Measurements from ENCODE around the gene ADM. TPM values are rescaled to one million over a fixed set of nuclear protein-coding genes. Genes with fewer than 3 reads are reported as not detected.

The ADM gene
- total RNA-seq, 1 donor: 103 TPM

GRCh38 chr11:10355257-10355661 lies 50.4 kb downstream of the ADM start:
- no peak for TF ChIP-seq CTCF (IDR thresholded peaks at IDR 0.05; ENCODE audit: insufficient read depth, low read length)

GRCh38 chr11:10356161-10356560 lies 51.3 kb downstream of the ADM start:
- DNase-seq (ENCODE audit: low read depth): no peak
- no peak for TF ChIP-seq CTCF (IDR thresholded peaks at IDR 0.05; ENCODE audit: insufficient read depth, low read length)
- H3K4me3 ChIP-seq (ENCODE audit: low read depth, low read length): no peak overlapping the region

More at GRCh38 chr11:10355257-10355661, 50.4 kb downstream of the ADM start:
- DNase-seq (ENCODE audit: low read depth): peak; percentile 61
- H3K4me3 ChIP-seq (ENCODE audit: low read depth, low read length): no peak overlapping the region

Small RNAs within 50 kb of the gene (small RNA-seq; reads per million reads assigned to genes)
- gene AC080023.2: not detected

Other genes starting within 250 kb of the ADM start
- gene SBF2, start 10.9 kb upstream of the ADM start, total RNA-seq (ENCODE audit: low replicate concordance): 47.1 and 65.3 TPM in 2 replicates
- gene AMPD3, start 150.2 kb downstream of the ADM start, total RNA-seq (ENCODE audit: low replicate concordance): 5.3 and 7.0 TPM in 2 replicates
- gene RNF141, start 236.1 kb downstream of the ADM start, total RNA-seq (ENCODE audit: low replicate concordance): 12.9 and 34.9 TPM in 2 replicates

All from fibroblast of the aortic adventitia (primary cell).